ES-I3 (cell line): ENCODE results near the gene CDK12.
"Not testable (repeated sequence)": the region's sequence is repeated elsewhere in the genome, so short reads cannot be mapped to it uniquely, and the experiment has no call there.

Source experiments
- H3K36me3 ChIP-seq: 2 replicates; pipeline ENCODE4 v1.6.1; 2013; ENCODE audit warnings: mild to moderate bottlenecking, low read length, control low read depth, moderate library complexity; ENCODE audit not compliant: insufficient read depth
- H3K4me1 ChIP-seq: 2 replicates; pipeline ENCODE4 v1.6.1; 2013; ENCODE audit warnings: mild to moderate bottlenecking, control low read depth, low read length; ENCODE audit not compliant: insufficient read depth
- H3K9ac ChIP-seq: 2 replicates; pipeline ENCODE4 v1.6.1; 2013; ENCODE audit warnings: low read depth, mild to moderate bottlenecking, low read length, moderate library complexity
- H3K9me3 ChIP-seq: 2 replicates; pipeline ENCODE4 v1.6.1; 2013; ENCODE audit warnings: mild to moderate bottlenecking, low read length, moderate library complexity; ENCODE audit not compliant: control insufficient read depth, insufficient read depth

The CDK12 gene

DNA sequence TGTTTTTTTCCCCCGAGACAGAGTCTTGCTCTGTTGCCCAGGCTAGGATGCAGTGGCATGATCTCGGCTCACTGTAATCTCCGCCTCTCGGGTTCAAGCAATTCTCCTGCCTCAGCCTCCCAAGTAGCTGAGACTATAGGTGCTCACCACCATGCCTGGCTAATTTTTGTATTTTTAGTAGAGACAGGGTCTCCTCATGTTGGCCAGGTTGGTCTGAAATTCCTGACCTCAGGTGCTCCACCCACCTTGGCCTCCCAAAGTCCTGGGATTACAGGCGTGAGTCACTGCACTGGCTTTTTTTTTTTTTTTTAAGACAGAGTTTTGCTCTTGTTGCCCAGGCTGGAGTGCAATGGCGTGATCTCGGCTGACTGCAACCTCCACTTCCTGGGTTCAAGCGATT, 18.3 kb downstream of the CDK12 start:
- H3K36me3 ChIP-seq, H3K9ac ChIP-seq, H3K4me1 ChIP-seq, H3K9me3 ChIP-seq: not testable (repeated sequence)

DNA sequence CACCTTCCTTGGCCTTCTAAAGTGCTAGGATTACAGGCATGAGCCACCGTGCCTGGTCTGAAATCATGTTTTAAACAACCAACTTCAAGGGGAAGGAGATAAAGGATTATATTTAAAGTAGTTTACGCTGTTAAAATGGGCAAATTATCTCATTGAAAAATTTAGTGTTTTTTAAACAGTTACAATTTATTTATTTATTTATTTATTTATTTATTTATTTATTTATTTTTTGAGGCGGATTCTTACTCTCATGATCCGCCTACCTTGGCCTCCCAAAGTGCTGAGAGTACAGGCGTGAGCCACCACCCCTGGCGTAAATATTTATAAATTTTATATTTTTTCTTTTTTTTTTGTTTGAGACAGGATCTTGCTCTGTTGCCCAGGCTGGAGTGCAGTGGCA, 22.2 kb downstream of the CDK12 start:
- Histone ChIP-seq H3K4me1 (no peaks in the 10 kb centered on the region), H3K9ac (no peak overlapping the region), H3K9me3 (no peaks in the 10 kb centered on the region), H3K36me3 (peaks cover 3% of the 10 kb centered on the region; the same call in 1 of the 2 replicates)

- no peaks in the 10 kb centered on the region for H3K36me3 ChIP-seq
- H3K9me3 ChIP-seq, result no peaks in the 10 kb centered on the region
- H3K9ac ChIP-seq, result no peak overlapping the region
- H3K4me1 ChIP-seq, result no peaks in the 10 kb centered on the region
Observed at GRCh38 chr17:39484178-39484577, 22.9 kb downstream of the CDK12 start.

GRCh38 chr17:39485555-39485954, 24.3 kb downstream of the CDK12 start:
- H3K4me1 ChIP-seq, result no peaks in the 10 kb centered on the region
- no peak overlapping the region for H3K9ac ChIP-seq

GRCh38 chr17:39486242-39486641, 25.0 kb downstream of the CDK12 start:
- Histone ChIP-seq H3K4me1 (no peaks in the 10 kb centered on the region), H3K36me3 (peaks cover 4% of the 10 kb centered on the region), H3K9me3 (no peaks in the 10 kb centered on the region), H3K9ac (no peak overlapping the region)

More at GRCh38 chr17:39485555-39485954, 24.3 kb downstream of the CDK12 start:
- Histone ChIP-seq H3K36me3 (peaks cover 2% of the 10 kb centered on the region; the same call in 1 of the 2 replicates), H3K9me3 (no peaks in the 10 kb centered on the region)

GRCh38 chr17:39487490-39487889, 26.2 kb downstream of the CDK12 start:
- not testable (repeated sequence) for H3K9me3 ChIP-seq, H3K9ac ChIP-seq, H3K36me3 ChIP-seq, H3K4me1 ChIP-seq

DNA sequence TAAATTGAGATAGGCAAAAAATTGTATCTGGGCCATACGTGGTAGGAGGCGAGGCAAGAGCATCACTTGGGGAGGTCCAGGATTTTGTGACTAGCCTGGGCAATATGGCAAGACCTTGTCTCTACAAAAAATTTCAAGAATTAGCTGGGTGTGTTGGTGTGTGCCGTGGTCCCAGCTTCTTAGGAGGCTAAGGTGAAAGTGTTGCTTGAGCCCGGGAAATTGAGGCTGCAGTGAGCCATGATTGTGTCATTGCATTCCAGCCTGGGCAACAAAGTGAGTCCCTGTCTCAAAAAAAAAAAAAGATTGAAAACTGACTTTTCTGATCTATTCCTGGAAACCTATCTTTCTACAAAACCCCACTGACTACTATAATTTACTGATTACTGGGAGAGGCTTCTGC, 26.7 kb downstream of the CDK12 start:
- Histone ChIP-seq H3K4me1 (no peaks in the 10 kb centered on the region), H3K9me3 (no peaks in the 10 kb centered on the region), H3K36me3 (peaks cover 4% of the 10 kb centered on the region), H3K9ac (no peak overlapping the region)

- not testable (repeated sequence) for H3K9me3 ChIP-seq, H3K9ac ChIP-seq, H3K36me3 ChIP-seq, H3K4me1 ChIP-seq
Observed at GRCh38 chr17:39496921-39497320, 35.6 kb downstream of the CDK12 start.

GRCh38 chr17:39507511-39507910, 46.2 kb downstream of the CDK12 start:
- Histone ChIP-seq H3K36me3 (peaks cover 15% of the 10 kb centered on the region), H3K4me1 (no peaks in the 10 kb centered on the region), H3K9me3 (no peaks in the 10 kb centered on the region), H3K9ac (no peak overlapping the region)

DNA sequence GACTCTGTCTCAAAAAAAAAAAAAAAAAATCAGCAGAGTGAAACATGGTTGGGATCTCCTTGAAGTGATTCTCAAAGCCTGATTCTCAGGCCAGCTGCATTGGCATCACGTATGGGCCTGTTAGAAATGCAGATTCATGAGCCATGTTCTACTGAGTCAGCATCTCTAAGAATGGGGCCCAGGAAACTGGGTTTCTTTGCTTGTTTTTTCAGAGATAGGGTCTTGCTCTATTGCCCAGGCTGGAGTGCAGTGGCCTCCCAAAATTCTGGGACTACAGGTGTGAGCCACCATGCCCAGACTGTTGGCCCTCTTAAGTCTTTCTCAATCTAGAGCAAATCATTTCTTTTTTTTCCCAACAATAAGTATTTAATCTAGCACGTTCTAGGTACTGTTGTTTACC, 47.7 kb downstream of the CDK12 start:
- H3K9ac ChIP-seq, result no peak overlapping the region
- no peaks in the 10 kb centered on the region for H3K4me1 ChIP-seq
- no peaks in the 10 kb centered on the region for H3K9me3 ChIP-seq
- H3K36me3 ChIP-seq, result peaks cover 8% of the 10 kb centered on the region

DNA sequence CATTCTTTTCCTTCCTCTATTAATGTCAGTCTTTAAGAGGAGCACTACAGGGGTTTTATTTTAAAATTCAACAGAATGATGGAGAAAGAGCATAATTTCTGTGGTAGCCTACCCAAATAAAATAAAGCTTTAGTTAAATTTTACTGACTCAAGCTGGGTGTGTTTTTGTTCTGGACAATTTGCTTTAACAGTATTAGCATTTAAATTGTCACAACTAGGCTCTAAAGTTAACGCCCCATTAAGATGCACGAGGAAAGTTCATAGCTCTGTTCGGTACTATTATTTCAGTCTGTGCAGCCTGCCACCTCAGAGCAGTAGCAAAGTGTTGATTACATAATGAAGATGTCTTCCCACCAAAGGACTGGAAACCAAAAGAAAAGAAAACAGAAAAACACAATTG, 52.0 kb downstream of the CDK12 start:
- Histone ChIP-seq H3K9ac (no peak overlapping the region), H3K36me3 (peaks cover 21% of the 10 kb centered on the region), H3K4me1 (no peaks in the 10 kb centered on the region), H3K9me3 (no peaks in the 10 kb centered on the region)

- Histone ChIP-seq H3K9me3 (no peaks in the 10 kb centered on the region), H3K36me3 (peaks cover 26% of the 10 kb centered on the region), H3K4me1 (no peaks in the 10 kb centered on the region)
Observed at GRCh38 chr17:39513915-39514314, 52.6 kb downstream of the CDK12 start.

DNA sequence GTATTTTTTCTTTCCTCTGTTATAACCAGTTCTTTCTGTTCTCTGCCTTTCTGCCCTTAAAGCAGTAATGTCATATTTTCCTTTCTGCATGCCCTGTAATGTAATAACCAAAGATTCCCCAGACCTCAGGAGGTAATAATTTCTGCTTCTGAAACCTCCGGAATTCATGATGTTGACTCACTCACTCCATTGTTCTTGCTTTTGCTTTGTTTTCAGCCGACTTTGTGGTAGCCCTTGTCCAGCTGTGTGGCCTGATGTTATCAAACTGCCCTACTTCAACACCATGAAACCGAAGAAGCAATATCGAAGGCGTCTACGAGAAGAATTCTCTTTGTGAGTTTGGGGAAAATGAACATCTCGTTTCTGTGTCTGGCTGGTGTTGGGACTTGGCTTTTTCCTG, 55.9 kb downstream of the CDK12 start:
- Histone ChIP-seq H3K36me3 (peaks cover 30% of the 10 kb centered on the region), H3K9ac (no peak overlapping the region), H3K9me3 (no peaks in the 10 kb centered on the region), H3K4me1 (no peaks in the 10 kb centered on the region)

More at GRCh38 chr17:39513915-39514314, 52.6 kb downstream of the CDK12 start:
- no peak overlapping the region for H3K9ac ChIP-seq

GRCh38 chr17:39525801-39526506, 64.7 kb downstream of the CDK12 start:
- H3K4me1 ChIP-seq, result no peaks in the 10 kb centered on the region
- no peaks in the 10 kb centered on the region for H3K9me3 ChIP-seq
- no peak overlapping the region for H3K9ac ChIP-seq
- H3K36me3 ChIP-seq, result peaks cover 21% of the 10 kb centered on the region; the same call in 1 of the 2 replicates

DNA sequence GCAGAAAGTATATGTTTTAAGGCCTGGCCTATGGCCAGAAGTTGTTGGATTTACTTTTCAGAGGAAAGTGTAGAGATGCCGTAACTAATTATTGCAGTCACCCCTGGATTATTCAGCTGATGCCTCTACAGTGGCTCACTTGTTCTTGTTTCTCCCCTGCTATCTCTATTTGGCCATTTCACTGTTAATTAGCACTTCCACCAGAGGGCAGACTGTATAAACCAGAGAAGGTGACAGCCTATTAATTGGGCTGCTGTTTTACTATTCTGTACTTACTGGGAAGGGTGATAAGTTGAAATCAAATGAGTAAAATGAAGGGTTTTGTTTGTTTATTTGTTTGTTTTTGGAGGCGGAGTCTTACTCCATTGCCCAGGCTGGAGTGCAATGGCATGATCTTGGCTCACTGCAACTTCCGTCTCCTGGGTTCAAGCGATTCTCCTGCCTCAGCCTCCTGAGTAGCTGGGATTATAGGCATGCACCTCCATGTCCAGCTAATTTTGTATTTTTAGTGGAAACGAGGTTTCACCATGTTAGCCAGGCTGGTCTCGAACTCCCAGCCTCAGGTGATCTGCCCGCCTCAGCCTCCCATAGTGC, 66.0 kb downstream of the CDK12 start:
- Histone ChIP-seq H3K9ac (no peak overlapping the region), H3K4me1 (no peaks in the 10 kb centered on the region), H3K36me3 (peaks cover 18% of the 10 kb centered on the region; the same call in 1 of the 2 replicates), H3K9me3 (no peaks in the 10 kb centered on the region)
